HG02852 (cell line): ENCODE measurements around the gene ADAMTS14.

Experiments
- ATAC-seq: cut with Tn5 transposase; IDR thresholded peaks from one replicate; pipeline ENCODE4 v1.9.1; 2021; ENCODE audit warnings: mild to moderate bottlenecking, moderate library complexity; ENCODE audit not compliant: unreplicated experiment

The ADAMTS14 gene

DNA sequence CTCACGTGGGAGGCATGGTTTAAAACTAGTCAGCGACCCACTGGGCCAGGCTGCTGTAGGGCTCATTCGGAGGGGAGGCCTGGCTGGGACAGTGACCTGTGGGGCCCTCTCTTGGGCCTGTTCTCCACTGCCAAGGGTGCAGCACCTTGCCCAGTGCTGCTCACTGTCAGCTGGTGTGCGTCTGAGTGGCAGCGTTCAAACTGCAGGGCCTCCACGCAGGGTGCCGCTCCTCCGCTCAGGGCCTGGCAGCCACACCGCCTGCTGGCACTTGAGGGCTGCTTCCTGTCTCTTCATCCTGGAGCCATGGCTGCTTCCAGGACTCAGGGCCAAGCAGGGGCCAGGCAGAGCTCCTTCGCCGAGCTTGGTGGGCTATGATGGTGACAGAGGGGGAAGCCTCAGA, 18.3 kb downstream of the ADAMTS14 start:
- no peak for ATAC-seq

DNA sequence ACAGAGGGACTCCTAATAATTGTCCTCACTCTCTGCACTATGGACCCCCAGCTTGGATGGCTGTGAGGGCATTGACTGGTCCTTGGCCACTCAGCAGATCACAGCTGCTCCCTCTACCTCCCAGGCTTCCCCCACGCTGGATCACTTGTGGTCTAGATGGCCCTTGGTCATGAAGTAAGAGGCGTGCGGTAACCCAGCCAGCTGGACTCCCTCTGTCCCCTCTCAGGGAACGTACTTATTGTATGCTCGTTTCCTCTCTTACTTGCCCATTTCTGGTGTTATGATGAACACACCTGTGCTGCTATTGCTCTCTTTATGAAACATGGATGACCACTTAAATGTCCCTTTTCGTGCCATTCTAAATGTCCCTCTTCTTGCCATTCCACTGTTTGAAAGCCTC, 19.3 kb downstream of the ADAMTS14 start:
- ATAC-seq, result no peak

DNA sequence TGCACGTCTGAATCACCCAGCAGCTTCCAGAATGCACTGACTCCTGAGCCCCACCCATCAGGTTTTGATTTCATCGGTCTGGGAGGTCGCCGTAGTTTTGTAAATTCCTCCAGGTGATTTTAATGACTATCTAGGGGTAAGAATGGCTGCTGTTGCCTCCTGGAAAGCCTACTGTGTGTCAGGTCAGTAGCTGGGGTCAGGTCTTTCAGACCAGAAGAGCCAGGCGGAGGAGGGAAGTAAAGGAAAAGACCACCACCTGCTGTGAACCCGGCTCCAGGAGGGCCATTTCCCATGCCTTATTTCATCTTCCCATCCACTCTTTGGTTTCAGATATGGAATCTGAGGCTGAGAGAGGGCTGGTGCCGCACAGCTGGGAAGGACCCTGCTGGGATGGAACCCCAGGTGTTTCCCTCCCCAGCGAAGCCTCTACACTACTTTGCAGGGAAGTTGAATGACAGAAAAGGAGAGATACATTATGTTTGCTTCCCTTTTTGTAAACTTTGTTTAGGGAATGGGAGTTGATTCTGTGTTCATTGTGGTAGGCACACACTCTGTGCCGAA, 19.8 kb downstream of the ADAMTS14 start:
- ATAC-seq, result no peak

DNA sequence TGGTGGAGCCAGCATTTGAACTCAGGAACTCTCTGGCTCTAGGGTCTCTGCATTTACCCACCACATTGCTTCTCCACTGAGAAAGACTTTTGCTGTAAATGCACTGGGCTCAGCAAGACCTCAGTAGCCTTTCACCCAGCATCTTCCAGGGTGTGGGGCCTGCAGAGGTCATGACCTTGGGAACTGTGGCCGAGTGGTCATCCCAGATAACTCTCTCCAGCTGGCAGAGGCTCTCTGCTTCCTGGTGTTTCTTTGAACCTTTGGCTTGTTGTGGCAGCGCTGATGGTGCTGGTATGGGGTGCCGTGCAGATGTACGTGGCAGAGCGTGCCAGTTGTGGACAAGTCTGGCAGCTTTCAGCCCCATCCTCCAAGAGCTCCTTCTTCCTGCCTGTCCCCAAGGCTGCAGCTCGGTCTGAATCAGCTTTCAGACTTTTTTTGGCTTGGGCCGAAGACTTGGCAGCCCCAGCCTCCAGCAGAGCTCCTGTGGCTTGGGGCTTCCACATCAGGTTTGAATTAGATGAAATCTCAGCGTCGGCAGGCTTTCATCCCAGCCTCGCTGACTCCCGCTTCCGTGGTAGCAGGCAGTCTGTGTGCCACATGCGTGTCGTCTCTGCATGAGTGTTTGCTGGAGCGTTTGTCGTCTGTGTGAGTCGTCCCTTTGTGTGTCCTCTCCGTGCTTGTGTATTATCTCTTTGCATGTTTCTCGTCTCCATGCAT, 21.5 kb downstream of the ADAMTS14 start:
- ATAC-seq, result no peak

DNA sequence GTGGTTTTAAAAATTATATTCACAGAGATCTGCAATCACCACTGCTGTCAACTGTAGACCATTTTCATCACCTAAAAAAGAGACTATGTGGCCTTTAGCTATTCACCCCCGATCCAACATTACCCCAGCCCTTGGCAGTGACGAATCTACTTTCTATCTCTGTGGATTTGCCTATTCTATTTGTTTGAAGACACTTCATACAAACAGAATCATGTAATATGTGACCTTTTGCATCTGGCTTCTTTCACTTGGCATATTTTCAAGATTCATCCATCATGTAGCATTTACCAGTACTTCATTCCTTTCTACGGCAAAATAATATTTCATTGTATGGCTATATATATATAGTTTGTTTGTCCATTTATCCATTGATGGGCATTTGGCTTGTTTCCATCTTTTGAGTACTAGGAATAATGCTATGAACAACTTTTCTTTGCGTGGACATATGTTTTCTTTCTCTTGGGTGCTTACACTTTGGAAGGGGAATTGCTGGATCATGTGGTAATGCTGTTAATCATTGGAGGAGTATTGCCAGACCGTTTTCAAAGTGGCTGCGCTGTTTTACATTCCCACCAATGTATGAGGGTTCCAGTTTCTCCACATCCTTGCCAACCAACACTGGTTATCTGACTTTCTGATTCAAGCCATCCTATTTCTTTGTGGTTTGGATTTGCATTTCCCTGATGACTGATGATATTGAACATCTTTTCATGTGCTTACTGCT, 22.3 kb downstream of the ADAMTS14 start:
- no peak for ATAC-seq

DNA sequence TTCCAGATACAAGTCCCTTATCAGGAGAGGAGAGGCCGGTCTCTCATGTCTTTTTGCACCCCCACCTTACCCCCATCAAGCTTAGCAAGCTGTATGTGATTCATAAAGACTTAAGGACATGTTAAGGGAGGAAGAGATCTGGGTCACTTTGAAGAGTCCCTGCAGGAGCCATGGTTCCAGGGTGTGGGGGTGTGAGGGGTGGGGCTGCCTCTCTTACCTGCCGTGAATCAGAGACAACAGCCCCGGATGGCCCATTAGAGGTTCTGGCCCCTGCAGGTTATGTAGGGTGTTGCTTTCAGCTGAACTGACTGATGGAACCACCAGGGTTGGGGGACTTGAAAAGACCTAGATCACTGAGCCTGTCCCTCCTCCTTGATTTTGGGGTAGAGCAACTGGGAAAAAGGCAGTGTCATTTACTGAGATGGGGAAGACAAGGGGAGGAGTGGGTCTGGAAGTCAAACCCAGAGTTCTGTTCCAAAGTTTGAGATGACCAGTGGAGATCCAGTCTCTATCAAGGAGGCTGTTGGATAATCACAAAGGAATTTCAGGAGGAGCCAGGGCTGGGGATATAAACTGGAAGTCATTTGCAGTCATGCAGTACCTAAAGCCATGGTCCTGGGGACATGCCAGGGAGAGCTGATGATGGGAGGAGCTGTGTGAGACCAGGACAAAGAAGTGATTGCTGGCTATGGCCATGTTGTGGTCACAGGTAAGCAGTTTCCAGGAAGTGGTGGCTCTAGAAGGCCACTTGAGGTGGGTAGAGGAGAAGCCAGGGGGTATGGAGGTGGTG, 23.1 kb downstream of the ADAMTS14 start:
- no peak for ATAC-seq

DNA sequence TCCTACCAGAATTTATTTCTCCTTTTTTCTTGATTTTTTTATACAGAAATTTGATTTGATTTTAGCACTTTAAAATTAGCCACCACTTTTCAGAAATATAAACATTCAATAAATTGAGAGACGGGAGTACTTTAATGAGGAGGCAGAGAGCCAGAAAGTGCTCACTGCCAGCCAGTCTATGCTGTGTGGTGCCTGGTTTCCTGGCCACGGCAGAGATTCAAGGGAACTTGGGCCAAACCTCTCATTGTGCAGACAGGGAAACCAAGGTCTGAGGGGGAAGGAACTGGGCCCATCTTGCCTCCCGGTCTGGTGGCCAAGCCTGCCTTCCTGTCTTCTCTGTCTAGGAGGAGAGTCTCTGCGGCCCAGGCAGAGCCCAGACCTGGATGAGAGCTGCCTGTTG, 25.9 kb downstream of the ADAMTS14 start:
- no peak for ATAC-seq

DNA sequence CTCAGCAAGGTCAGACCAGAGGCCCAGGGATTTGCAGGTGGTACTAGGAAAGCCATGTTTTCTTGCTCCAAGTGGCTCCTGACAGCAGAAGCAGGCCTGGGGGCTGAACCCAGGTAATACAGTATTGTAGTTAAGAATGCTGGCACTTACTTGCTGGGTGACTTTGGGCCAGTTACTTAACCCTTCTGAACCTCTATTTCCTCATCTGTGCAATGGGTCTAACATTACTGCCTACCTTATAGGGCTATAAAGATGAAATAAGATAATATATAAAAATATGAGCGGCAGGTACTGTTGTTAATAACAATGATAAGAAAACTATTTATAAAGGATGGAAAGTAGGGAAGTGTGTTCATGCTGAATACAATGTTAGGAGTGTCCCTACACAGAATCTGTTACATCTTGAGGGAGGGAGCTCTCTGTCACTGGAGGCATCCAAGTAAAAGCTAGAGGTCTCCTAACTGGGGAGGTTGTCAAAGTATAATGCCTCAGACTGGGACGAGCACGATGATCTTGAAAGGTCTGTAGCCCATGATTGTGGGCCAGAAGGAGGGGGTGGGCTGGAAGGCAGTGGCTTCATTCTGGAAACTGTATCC, 26.9 kb downstream of the ADAMTS14 start:
- ATAC-seq, result no peak

DNA sequence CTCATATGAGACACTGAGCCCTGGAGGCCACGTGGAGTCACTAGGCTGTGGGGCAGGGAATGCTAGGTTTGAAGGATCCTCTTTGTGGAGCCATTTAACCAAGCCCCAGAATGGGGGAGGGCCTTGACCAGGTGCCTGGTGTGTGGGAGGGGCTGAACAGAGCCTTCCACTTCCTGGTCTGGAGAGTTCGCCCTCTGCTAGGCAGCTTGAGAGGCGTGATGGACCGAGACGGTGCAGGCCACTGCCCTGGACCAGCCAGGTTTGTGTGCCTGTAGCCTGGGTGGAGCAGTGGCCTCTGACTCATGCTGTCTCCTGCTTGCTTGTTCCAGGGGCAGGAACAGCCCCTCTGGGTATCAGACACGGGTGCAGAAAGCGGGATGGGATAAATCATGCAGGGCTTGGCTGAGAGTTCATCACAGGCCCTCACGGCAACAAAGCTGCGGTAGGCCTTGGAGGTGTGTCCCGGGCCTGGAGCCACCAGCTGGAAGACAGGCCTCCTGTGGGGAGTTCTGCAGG, 27.4 kb downstream of the ADAMTS14 start:
- ATAC-seq, result no peak

DNA sequence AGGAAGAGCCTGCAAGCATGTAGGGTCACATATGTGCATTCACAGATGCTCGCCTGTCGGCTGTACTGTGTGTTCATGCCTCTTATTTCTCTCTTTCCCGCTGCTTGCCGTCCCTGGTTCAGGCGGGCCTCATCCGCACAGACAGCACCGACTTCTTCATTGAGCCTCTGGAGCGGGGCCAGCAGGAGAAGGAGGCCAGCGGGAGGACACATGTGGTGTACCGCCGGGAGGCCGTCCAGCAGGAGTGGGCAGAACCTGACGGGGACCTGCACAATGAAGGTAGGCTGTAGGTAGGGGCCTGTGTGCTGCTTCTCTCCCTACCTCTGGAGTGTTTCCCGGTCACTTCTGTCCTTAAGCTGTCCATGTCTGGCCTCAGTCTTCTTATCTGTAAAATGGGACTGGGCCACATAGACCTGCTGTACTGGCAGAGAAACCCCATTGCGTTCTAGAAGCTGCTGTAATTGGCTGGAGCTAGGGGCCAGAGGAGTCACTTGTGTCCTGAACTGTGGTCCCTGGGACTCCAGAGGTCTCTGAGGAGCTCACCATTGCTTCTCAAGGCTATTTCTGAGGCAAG, 30.0 kb downstream of the ADAMTS14 start:
- ATAC-seq, result no peak

DNA sequence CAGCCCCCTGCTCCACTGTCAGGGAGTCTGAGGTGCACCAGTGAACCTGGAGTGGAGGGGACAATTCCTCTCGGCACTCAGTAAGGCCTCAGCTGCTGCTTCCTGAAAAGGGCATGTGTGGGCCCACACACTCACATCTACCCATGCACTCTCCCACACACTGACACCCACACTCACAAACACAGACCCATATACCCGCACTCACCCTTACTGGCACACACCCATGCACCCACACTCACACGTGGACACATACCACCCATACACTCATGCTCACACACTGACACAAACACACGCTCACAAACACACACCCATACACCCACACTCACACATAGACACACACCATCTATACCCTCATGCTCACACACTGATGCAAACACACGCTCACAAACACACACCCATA, 31.9 kb downstream of the ADAMTS14 start:
- no peak for ATAC-seq

DNA sequence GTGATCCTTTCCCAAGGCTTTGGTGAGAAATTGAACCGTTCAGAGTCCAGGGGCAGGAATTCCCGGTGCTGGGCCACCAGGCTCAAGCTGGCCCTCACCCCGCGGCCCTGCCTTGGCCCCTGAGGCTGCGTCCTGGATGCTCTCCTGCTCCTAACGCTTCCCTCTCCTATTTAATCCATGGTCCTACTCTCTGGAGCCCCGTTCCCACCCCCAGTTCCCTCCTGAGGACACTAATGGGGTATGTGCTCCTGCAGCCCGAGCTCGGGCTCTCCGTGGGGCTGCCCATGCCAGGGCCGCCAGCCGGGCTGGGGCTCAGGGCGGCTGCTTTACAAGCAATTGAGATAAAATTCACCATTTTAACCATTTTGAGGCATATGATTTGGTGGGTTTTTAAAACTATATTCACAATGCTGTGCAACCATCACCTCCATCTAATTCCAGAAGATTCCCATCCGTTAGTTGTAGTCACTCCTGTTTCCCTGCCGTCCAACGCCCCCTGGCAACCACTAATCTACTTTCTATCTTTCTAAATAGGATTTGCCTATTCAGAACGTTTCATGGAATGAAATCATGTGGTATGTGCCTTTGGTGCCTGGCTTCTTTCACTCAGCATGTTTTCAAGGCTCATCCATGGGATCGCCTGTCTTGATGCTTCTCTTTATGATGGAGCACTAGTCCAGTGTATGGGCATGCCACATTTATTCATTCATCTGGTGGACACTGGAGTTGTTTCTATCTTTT, 33.0 kb downstream of the ADAMTS14 start:
- no peak for ATAC-seq

DNA sequence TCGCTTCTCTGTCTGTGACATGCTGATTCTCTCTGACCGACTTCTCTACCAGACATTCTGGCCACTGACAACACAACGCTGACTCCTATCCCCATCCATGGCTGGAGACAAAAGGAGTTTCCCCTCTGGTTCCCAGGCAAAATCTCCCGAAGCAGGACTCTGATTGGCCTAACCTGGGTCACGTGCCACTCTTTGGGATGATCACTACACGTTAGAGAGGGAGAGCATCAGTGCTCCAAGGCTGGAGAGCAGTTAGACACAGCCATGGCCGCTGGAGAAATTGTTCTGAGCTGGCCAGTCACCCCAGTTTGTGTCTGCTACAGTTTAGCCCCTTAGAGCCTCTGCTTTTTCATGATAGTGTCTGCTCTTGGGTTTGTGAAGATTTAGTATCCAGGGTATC, 38.9 kb downstream of the ADAMTS14 start:
- no peak for ATAC-seq

DNA sequence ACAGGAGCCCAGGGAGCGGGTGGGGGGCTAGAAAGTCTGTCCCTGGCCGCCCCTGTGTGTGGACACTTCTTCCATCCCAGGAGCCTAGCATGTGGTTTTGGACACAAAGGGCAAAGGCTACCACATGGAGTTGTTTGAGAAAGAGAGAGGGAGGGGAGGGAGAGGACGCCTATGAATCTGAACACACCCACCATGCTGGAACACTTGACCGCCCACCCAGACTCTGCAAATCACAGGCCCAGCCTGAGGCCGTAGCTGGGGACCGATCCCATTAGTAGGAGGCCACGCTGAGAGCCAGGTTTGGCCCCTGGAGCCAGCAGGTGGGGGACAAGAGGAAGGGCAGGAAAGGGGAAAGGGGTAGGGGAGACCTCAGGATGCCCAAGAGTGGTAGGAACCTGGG, 39.6 kb downstream of the ADAMTS14 start:
- no peak for ATAC-seq

DNA sequence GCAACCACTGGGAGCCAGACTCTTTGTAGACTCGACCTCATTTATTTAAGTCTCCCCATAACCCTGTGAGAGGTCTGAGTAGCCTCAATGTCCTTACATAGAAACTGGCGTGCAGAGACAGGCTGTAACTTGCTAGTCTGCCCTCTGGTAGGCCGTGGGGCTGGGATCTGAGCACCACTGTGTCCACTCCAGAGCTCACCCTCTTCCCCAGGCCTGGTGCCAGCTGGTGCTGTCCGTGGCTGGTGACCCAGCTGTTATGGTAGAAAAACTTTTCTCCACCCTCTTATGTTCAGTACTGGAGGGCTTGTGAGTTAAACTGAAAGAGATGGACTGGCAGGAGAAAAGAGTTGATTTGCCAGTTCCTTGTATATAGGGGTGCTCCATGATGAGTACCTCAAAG, 41.9 kb downstream of the ADAMTS14 start:
- ATAC-seq, result no peak

DNA sequence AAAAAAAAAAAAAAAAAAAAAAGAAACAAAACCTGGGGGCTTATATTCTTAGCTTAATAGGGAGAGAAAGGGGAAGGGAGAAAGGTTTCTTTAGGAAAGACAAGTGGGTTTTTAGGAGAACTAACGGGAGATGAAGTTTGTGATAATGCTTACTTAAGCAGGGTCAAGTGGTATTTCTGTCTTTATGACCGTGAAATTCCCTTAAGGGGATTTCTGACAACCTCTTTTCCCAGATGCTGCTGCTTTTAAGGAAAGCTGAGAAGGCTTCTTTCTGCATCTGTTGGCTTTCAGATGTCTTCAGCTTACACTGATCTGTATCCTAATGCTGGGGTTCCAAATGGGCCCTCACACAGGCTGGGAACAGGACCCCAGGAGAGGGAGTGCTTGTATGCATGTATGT, 42.6 kb downstream of the ADAMTS14 start:
- ATAC-seq, result no peak

DNA sequence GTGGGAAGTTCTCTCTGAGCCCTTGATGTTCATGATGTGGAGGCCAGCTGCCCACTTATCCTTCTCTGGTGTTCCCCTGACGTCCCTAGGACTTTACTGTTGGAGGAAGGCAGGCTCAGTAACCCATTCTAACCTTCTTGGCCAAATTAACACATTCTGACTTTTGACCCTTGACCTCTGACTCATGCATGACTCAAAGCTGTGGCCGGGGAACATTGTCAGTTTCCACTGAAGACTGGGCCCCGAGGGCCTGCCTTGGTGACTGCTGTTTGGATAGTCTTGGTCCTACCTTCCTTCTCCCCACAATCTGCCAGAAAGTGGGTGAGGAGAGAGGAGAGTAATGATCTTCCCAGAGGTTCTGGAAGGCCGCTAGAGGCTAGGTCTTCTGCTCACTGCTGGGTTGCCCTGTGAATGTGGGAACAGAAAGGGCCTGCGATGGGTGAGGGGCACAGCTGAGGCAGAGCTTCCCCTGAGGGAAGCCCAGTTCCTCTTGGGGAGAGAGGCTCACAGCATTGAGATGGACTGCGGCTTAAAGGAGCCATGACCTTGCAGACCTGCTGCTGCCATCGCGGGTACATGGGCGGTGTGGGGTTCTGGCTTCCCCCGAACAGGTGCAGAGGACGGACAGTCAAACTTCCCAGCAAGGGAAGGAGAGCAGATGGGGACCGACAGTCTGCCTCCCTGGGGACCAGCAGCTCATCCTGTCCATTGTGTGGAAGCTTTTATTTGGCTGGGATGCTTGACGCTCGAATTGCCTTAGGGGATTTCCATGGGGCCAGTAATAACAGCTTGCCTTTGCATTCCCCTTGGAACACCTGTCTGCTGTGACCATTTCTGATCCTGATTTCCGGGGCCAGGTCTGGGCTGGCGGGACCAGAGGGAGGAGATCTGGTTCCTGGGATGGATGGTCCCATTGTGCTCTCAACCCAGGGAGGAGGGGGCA, 43.8 kb downstream of the ADAMTS14 start:
- ATAC-seq, result no peak

DNA sequence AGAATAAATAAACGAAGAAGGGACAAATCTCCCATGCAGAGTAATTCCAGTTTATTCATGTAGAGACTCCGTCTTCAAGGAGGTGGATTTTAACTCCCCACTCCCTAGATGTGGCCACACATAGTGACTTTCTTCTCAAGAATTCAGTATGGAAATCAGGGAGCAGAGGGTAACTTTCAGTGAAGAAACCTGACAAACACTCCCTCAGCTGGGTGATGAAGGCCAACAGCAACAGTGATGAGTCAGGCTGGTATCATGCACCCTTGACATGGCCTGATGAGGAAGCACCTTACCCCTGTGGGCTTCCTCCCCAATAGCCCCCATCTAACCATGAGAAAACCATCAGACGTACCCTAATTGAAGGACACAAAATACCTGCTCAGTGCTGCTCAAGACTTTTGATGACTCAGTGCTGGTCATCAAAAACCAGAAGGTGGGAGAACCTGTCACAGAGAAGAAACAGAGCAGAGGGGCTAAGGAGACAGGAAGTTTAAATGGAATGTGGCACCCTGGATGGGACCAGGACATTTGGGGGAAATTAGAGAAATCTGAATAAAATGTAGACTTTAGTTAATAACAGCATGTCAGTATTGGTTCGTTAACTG, 50.6 kb downstream of the ADAMTS14 start:
- ATAC-seq, result no peak
